Stimulated activated naive CD4-positive, alpha-beta T cell (primary cell): ENCODE data around the gene LGR5.

ENCODE experiments used
- DNase-seq, 6 experiments: peaks; one replicate each; lab custom pipeline; 2025; lab: John Stamatoyannopoulos, UW

The LGR5 gene

GRCh38 chr12:71439362-71439612 is 311 bp upstream of the LGR5 start:
- DNase-seq, result peak in 2 of 6 experiments; percentile 12 to 26

- DNase-seq, result no peak
Measured at GRCh38 chr12:71440345-71440762, 756 bp downstream of the LGR5 start.

GRCh38 chr12:71440763-71441748 is 1.5 kb downstream of the LGR5 start:
- DNase-seq, result no peak

- no peak for DNase-seq
Measured at GRCh38 chr12:71441836-71442566, 2.4 kb downstream of the LGR5 start.

- DNase-seq, result no peak
Measured at GRCh38 chr12:71442567-71442931, 3.0 kb downstream of the LGR5 start.

- no peak for DNase-seq
Measured at GRCh38 chr12:71445071-71445470, 5.5 kb downstream of the LGR5 start.

- no peak for DNase-seq
Measured at GRCh38 chr12:71447691-71448132, 8.1 kb downstream of the LGR5 start.

GRCh38 chr12:71448150-71448581 is 8.6 kb downstream of the LGR5 start:
- no peak for DNase-seq

GRCh38 chr12:71449373-71450070 is 9.9 kb downstream of the LGR5 start:
- no peak for DNase-seq

- DNase-seq, result no peak
Measured at GRCh38 chr12:71452006-71452405, 12.4 kb downstream of the LGR5 start.

- DNase-seq, result no peak
Measured at GRCh38 chr12:71455028-71455737, 15.6 kb downstream of the LGR5 start.

- no peak for DNase-seq
Measured at GRCh38 chr12:71456316-71456715, 16.7 kb downstream of the LGR5 start.

GRCh38 chr12:71456990-71457389 is 17.4 kb downstream of the LGR5 start:
- no peak for DNase-seq

GRCh38 chr12:71460318-71460717 is 20.7 kb downstream of the LGR5 start:
- DNase-seq, result no peak

- no peak for DNase-seq
Measured at GRCh38 chr12:71460850-71461609, 21.4 kb downstream of the LGR5 start.

GRCh38 chr12:71461787-71462328 is 22.3 kb downstream of the LGR5 start:
- DNase-seq, result no peak

- no peak for DNase-seq
Measured at GRCh38 chr12:71465796-71466195, 26.2 kb downstream of the LGR5 start.

- DNase-seq, result no peak
Measured at GRCh38 chr12:71469258-71469750, 29.7 kb downstream of the LGR5 start.

GRCh38 chr12:71472441-71472911 is 32.9 kb downstream of the LGR5 start:
- DNase-seq, result no peak

GRCh38 chr12:71474791-71475190 is 35.2 kb downstream of the LGR5 start:
- no peak for DNase-seq

GRCh38 chr12:71475280-71475679 is 35.7 kb downstream of the LGR5 start:
- DNase-seq, result no peak
